AG09309 (cell line): ENCODE data around the gene SF3A2.

Experiments used
- DNase-seq: peaks from one replicate; pipeline ENCODE4 v3.0.0-alpha.2; 2010; ENCODE audit warnings: low read depth
- H3K4me3 ChIP-seq: 2 replicates; pipeline ENCODE4 v1.5.1; 2011; ENCODE audit warnings: mild to moderate bottlenecking, low read depth, low read length, moderate library complexity; ENCODE audit not compliant: control insufficient read depth
- TF ChIP-seq, protein P1 (sequence below): IDR thresholded peaks from 2 replicates; pipeline ENCODE4 v1.5.1; 2011; ENCODE audit warnings: mild to moderate bottlenecking, low read depth, low read length, inconsistent platforms; ENCODE audit not compliant: insufficient read depth, control insufficient read depth; ENCODE audit errors: missing control alignments

The SF3A2 gene

DNA sequence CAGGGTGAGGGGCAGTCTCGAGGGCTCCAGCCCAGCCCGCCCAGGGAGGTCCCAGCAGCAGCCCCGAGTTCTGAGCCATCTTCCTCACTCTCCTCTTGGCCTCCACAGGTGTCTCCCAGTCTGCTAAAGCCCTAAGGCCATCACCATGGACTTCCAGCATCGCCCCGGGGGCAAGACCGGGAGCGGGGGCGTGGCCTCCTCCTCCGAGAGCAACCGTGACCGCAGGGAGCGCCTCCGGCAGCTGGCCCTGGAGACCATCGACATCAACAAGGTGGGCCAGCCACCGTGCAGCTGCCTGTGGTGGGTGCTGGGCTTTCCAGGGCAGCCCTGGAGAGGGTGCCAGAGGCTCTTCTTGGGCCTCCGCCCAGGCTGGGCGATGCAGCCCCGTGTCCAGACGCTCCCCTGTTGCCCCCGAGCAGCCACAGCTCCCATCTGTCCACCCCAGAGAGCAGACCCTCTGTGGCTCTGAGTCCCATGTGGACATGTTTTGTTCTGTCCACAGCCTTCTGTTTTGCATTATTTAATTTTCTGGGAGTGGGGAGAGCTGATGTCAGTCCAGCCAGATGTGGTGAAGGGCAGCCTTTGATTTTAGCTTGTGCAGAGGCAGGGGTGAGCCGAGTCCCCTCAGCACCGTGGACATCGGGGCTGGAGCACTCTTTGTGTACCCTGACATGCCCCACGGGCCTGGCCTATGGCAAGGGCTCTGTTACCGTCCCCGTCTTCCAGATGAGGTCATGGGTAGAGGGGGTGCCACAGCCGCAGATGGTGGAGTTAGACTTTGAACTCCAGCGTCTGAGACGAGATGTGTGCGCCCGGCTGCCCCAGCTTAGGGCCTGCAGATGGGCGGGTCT is 6.9 kb downstream of the SF3A2 start:
- TF ChIP-seq, protein P1, sequence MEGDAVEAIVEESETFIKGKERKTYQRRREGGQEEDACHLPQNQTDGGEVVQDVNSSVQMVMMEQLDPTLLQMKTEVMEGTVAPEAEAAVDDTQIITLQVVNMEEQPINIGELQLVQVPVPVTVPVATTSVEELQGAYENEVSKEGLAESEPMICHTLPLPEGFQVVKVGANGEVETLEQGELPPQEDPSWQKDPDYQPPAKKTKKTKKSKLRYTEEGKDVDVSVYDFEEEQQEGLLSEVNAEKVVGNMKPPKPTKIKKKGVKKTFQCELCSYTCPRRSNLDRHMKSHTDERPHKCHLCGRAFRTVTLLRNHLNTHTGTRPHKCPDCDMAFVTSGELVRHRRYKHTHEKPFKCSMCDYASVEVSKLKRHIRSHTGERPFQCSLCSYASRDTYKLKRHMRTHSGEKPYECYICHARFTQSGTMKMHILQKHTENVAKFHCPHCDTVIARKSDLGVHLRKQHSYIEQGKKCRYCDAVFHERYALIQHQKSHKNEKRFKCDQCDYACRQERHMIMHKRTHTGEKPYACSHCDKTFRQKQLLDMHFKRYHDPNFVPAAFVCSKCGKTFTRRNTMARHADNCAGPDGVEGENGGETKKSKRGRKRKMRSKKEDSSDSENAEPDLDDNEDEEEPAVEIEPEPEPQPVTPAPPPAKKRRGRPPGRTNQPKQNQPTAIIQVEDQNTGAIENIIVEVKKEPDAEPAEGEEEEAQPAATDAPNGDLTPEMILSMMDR: no peak
- no peak overlapping the region for H3K4me3 ChIP-seq
- no peak for DNase-seq

- no peak overlapping the region for H3K4me3 ChIP-seq
- TF ChIP-seq, protein P1: no peak
- DNase-seq: no peak
Measured at GRCh38 chr19:2244125-2244411, 7.4 kb downstream of the SF3A2 start.

GRCh38 chr19:2244486-2244885 is 7.9 kb downstream of the SF3A2 start:
- DNase-seq: no peak
- TF ChIP-seq, protein P1: no peak
- no peak overlapping the region for H3K4me3 ChIP-seq

DNA sequence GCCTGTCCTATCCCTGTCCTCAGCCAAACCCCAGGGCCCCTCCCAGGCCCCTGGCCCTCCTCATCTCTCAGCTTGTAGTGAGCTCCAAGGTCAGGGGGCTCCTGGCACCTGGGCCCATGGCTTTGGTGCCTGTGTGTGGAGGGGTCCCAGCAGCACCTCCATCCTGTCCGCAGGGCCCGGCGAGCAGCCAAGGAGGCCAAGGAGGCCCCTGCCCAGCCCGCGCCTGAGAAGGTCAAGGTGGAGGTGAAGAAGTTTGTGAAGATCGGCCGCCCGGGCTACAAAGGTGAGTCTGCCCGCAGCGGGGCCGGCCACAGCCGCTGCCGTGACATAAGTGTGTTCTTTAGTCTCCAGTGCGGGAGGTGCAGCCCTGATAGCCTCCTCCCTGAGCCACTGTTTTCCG is 8.6 kb downstream of the SF3A2 start:
- no peak overlapping the region for H3K4me3 ChIP-seq
- TF ChIP-seq, protein P1: no peak
- DNase-seq: no peak

- TF ChIP-seq, protein P1: no peak
- no peak for DNase-seq
- H3K4me3 ChIP-seq: no peak overlapping the region
Measured at GRCh38 chr19:2246014-2246620, 9.5 kb downstream of the SF3A2 start.

DNA sequence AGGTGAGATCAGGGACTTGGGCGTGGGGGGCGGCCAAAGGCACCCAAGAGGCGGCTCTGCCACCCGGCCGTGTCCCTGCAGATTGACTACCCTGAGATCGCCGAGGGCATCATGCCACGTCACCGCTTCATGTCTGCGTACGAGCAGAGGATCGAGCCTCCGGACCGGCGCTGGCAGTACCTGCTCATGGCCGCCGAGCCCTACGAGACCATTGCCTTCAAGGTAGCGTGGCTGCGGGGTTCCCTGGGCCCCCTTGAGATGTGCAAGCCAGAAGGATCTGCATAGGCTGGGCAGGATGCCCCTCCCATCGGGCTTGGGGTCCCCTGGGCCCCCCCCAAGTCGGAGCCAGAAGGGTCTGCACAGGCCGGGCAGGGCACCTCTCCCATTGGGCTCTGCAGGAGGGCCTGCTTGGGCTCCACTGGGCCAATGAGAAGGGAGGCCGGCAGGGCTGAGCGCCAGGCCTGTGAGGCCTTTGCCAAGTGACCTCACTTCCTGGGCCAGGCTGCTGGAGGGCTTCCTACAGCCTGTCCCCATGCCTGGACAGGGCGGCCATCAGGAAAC is 10.3 kb downstream of the SF3A2 start:
- no peak for DNase-seq
- H3K4me3 ChIP-seq: no peak overlapping the region
- TF ChIP-seq, protein P1: no peak
